Spleen (tissue), 7 donors: ENCODE data around the gene SLC26A11.

Experiments
- POLR2A ChIP-seq, 3 donors: fragments of 450-650 bp; IDR thresholded peaks; one replicate each; pipeline ENCODE4 v1.5.1; 2017; ENCODE audit warnings: antibody characterized with exemption in 3 of 3, mild to moderate bottlenecking in 1 of 3
- TF ChIP-seq, protein P1 (sequence below), 11 experiments: fragments of 200-600 bp in 7 of 11; fragments of 450-650 bp in 4 of 11; sonication (generic) in 4 of 11; IDR thresholded peaks in 8 of 11; conservative IDR thresholded peaks in 3 of 11; 1 replicate in 7 of 11; 2 replicates in 4 of 11; pipeline versions ENCODE4 v1.4.0 to v1.8.0; 2016 to 2021; ENCODE audit warnings: antibody characterized with exemption in 11 of 11, inconsistent platforms in 4 of 11, mild to moderate bottlenecking in 1 of 11
- donor health status: DM: no; HTN: no; CAD: no; lungs with moderate emphysema.
- donor health status: DM: no; HTN: no; CAD: no.
- donor health status: DM: no; HTN: no; CAD: no.

GRCh38 chr17:80220054-80220735, at the start of gene SLC26A11, which contains the start of gene SGSH:
- no peak for TF ChIP-seq POLR2A (IDR thresholded peaks at IDR 0.05)
- TF ChIP-seq, protein P1, sequence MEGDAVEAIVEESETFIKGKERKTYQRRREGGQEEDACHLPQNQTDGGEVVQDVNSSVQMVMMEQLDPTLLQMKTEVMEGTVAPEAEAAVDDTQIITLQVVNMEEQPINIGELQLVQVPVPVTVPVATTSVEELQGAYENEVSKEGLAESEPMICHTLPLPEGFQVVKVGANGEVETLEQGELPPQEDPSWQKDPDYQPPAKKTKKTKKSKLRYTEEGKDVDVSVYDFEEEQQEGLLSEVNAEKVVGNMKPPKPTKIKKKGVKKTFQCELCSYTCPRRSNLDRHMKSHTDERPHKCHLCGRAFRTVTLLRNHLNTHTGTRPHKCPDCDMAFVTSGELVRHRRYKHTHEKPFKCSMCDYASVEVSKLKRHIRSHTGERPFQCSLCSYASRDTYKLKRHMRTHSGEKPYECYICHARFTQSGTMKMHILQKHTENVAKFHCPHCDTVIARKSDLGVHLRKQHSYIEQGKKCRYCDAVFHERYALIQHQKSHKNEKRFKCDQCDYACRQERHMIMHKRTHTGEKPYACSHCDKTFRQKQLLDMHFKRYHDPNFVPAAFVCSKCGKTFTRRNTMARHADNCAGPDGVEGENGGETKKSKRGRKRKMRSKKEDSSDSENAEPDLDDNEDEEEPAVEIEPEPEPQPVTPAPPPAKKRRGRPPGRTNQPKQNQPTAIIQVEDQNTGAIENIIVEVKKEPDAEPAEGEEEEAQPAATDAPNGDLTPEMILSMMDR (IDR thresholded peaks at IDR 0.05 in 8 of 11, conservative IDR thresholded peaks at IDR 0.05 in 3 of 11) = peak in 1 of 11 experiments; percentile 7
